Panc1 (cell line): ENCODE measurements around the gene TPM4. TPM values are rescaled to one million over a fixed set of nuclear protein-coding genes. Genes with fewer than 3 reads are reported as not detected.
A peak's percentile ranks its signal among the peaks of the same experiment; 100 is the strongest.

ENCODE experiments used
- ATAC-seq: fragments of 200-7000 bp; cut with Tn5 transposase; 2 replicates; pipeline ENCODE4 v1.9.1; 2020; ENCODE audit warnings: mild to moderate bottlenecking, moderate library complexity
- BruUV-seq: library from RNA; stranded (reverse); fragments of 400-500 nt; replicated peaks from 2 replicates; lab custom pipeline; 2021; lab: Mats Ljungman, UMichigan
- CTCF ChIA-PET: fragments of 300-600 bp; sonication (Branson Sonifier 250); formaldehyde crosslinking; loops from one replicate; lab custom pipeline; 2022; ENCODE audit warnings: antibody characterized with exemption; lab: Charles Lee
- POLR2A ChIA-PET: fragments of 300-600 bp; sonication (Branson Sonifier 250); formaldehyde crosslinking; loops from one replicate; lab custom pipeline; 2022; ENCODE audit warnings: antibody characterized with exemption; lab: Charles Lee
- DNase-seq: peaks from one replicate; pipeline ENCODE4 v3.0.0-alpha.2; 2010; ENCODE audit warnings: low read depth, low spot score
- H3K27ac ChIP-seq: 2 replicates; pipeline ENCODE4 v1.5.1; 2011; ENCODE audit warnings: mild to moderate bottlenecking, low read length, inconsistent platforms
- H3K27me3 ChIP-seq: fragments of 200-500 bp; sonication (Bioruptor generic); 2 replicates; pipeline ENCODE4 v1.6.0; 2014; ENCODE audit warnings: low read length, inconsistent platforms; ENCODE audit not compliant: control insufficient read depth, insufficient read depth
- H3K36me3 ChIP-seq: fragments of 200-500 bp; sonication (Bioruptor generic); 2 replicates; pipeline ENCODE4 v1.5.1; 2014; ENCODE audit warnings: inconsistent platforms, mild to moderate bottlenecking, low read length, moderate library complexity; ENCODE audit not compliant: control insufficient read depth, insufficient read depth
- H3K4me1 ChIP-seq: 2 replicates; pipeline ENCODE4 v1.5.1; 2011; ENCODE audit warnings: inconsistent platforms, mild to moderate bottlenecking, low read length, moderate library complexity; ENCODE audit not compliant: control insufficient read depth, insufficient read depth
- H3K4me3 ChIP-seq, 2 experiments: 2 replicates each; pipeline ENCODE4 v1.5.1; 2011 to 2012; ENCODE audit warnings: low read depth in 2 of 2, low read length in 2 of 2, mild to moderate bottlenecking in 2 of 2, inconsistent platforms in 1 of 2, moderate library complexity in 1 of 2
- H3K9me3 ChIP-seq: fragments of 200-500 bp; sonication (Bioruptor generic); 2 replicates; pipeline ENCODE4 v1.5.1; 2014; ENCODE audit warnings: low read depth, mild to moderate bottlenecking, inconsistent platforms, low read length, moderate library complexity; ENCODE audit not compliant: control insufficient read depth, insufficient read depth
- POLR2AphosphoS5 ChIP-seq: IDR thresholded peaks from 2 replicates; pipeline ENCODE4 v1.6.1; 2012; ENCODE audit warnings: mild to moderate bottlenecking, low read depth, low read length, moderate library complexity
- SIN3A ChIP-seq: IDR thresholded peaks from 2 replicates; pipeline ENCODE4 v1.6.1; 2012; ENCODE audit warnings: low read depth, mild to moderate bottlenecking, low read length, moderate library complexity, borderline replicate concordance; ENCODE audit not compliant: insufficient read depth
- TCF7L2 ChIP-seq: IDR thresholded peaks from 2 replicates; pipeline ENCODE4 v1.6.1; 2011; ENCODE audit warnings: mild to moderate bottlenecking, low read depth, low read length, inconsistent platforms
- in situ Hi-C: cut with HindIII; loops from 2 replicates; pipeline ENCODE4 v1.10.0; 2016; ENCODE audit warnings: low sequenced_read_pairs, low pct_unique_long_range_greater_than_20kb
- intact Hi-C: fragments of 100-400 bp; cut with micrococcal nuclease; formaldehyde crosslinking; loops from one replicate; pipeline ENCODE4 v1.10.0; 2022; ENCODE audit not compliant: unreplicated experiment
- total RNA-seq: library from RNA; stranded (reverse); gene quantifications from one replicate; pipeline ENCODE4 v1.2.1, GENCODE V29; 2021; ENCODE audit not compliant: unreplicated experiment
- TF ChIP-seq, protein P1 (sequence below): fragments of 450-650 bp; IDR thresholded peaks from 2 replicates; pipeline ENCODE4 v1.5.1; 2017; ENCODE audit warnings: mild to moderate bottlenecking
- TF ChIP-seq, protein P2 (sequence below), 2 experiments: IDR thresholded peaks; 2 replicates each; pipeline ENCODE4 v1.6.1; 2011 to 2012; ENCODE audit warnings: low read depth in 2 of 2, control low read depth in 1 of 2, low read length in 1 of 2, mild to moderate bottlenecking in 1 of 2, moderate library complexity in 1 of 2; ENCODE audit not compliant: insufficient read depth in 1 of 2

Gene TPM4
- total RNA-seq, 1 experiment from 2014 or later: 165 TPM

GRCh38 chr19:16064209-16064889, 11.9 kb upstream of the TPM4 start:
- BruUV-seq: no TSS peak
- ChIA-PET CTCF (interaction anchor here (0.9 kb wide), 1 partner anchor 9 kb away, joined by 4 read pairs; no protein-coding TSS in a partner anchor), POLR2A (no interaction called here)
- Histone ChIP-seq H3K36me3 (peaks cover 3% of the 10 kb centered on the region; the same call in 1 of the 2 replicates), H3K27ac (no peak overlapping the region), H3K27me3 (no peaks in the 10 kb centered on the region), H3K4me1 (peaks cover 4% of the 10 kb centered on the region), H3K9me3 (no peaks in the 10 kb centered on the region), H3K4me3 (no peak overlapping the region)
- intact Hi-C loops (no loop called here), in situ Hi-C loops (no loop called here)
- DNase-seq: no peak
- TF ChIP-seq POLR2AphosphoS5 (no peak), SIN3A (no peak), TCF7L2 (no peak)
- TF ChIP-seq, protein P1, sequence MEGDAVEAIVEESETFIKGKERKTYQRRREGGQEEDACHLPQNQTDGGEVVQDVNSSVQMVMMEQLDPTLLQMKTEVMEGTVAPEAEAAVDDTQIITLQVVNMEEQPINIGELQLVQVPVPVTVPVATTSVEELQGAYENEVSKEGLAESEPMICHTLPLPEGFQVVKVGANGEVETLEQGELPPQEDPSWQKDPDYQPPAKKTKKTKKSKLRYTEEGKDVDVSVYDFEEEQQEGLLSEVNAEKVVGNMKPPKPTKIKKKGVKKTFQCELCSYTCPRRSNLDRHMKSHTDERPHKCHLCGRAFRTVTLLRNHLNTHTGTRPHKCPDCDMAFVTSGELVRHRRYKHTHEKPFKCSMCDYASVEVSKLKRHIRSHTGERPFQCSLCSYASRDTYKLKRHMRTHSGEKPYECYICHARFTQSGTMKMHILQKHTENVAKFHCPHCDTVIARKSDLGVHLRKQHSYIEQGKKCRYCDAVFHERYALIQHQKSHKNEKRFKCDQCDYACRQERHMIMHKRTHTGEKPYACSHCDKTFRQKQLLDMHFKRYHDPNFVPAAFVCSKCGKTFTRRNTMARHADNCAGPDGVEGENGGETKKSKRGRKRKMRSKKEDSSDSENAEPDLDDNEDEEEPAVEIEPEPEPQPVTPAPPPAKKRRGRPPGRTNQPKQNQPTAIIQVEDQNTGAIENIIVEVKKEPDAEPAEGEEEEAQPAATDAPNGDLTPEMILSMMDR: no peak
- ATAC-seq: no peak

DNA sequence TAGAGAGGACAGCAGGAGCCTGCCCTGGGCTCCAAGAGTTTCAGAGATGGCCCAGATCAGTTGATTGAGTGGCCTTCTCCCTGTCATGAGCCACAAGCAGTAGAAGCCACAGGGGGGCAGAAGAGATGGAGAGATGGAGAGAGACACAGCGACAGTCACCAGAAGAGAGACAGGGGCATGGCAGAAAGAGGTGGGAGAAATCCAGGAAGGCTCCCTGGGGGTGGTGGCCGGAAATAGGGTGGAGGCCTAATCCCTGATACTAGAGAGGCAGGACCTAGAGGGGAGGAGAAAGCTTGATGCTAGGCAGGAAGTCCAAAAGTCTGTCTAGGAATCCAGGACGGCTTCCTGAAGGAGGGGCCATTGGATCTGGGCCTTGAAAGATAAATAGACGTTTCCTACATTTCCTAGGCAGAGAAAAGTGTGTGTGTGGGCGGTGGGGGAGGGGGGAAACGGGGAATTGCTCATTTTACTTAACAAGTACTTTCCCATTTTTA, 9.6 kb upstream of the TPM4 start:
- Histone ChIP-seq H3K36me3 (peaks cover 3% of the 10 kb centered on the region; the same call in 1 of the 2 replicates), H3K27me3 (no peaks in the 10 kb centered on the region), H3K27ac (no peak overlapping the region; the same call in 1 of the 2 replicates), H3K9me3 (no peaks in the 10 kb centered on the region), H3K4me1 (peaks cover 8% of the 10 kb centered on the region), H3K4me3 (peak overlapping the region in 1 of 2 experiments; percentile 59; a peak in 2 of 4 replicates)
- no TSS peak for BruUV-seq
- in situ Hi-C loops: no loop called here
- no peak for DNase-seq
- intact Hi-C loops: no loop called here
- TF ChIP-seq, protein P2, sequence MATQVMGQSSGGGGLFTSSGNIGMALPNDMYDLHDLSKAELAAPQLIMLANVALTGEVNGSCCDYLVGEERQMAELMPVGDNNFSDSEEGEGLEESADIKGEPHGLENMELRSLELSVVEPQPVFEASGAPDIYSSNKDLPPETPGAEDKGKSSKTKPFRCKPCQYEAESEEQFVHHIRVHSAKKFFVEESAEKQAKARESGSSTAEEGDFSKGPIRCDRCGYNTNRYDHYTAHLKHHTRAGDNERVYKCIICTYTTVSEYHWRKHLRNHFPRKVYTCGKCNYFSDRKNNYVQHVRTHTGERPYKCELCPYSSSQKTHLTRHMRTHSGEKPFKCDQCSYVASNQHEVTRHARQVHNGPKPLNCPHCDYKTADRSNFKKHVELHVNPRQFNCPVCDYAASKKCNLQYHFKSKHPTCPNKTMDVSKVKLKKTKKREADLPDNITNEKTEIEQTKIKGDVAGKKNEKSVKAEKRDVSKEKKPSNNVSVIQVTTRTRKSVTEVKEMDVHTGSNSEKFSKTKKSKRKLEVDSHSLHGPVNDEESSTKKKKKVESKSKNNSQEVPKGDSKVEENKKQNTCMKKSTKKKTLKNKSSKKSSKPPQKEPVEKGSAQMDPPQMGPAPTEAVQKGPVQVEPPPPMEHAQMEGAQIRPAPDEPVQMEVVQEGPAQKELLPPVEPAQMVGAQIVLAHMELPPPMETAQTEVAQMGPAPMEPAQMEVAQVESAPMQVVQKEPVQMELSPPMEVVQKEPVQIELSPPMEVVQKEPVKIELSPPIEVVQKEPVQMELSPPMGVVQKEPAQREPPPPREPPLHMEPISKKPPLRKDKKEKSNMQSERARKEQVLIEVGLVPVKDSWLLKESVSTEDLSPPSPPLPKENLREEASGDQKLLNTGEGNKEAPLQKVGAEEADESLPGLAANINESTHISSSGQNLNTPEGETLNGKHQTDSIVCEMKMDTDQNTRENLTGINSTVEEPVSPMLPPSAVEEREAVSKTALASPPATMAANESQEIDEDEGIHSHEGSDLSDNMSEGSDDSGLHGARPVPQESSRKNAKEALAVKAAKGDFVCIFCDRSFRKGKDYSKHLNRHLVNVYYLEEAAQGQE (IDR thresholded peaks at IDR 0.05; ENCODE audit: insufficient read depth in 1 of 2, low read depth in 2 of 2, low read length in 1 of 2): no peak
- no peak for TF ChIP-seq SIN3A
- TF ChIP-seq TCF7L2: no peak
- no peak for TF ChIP-seq POLR2AphosphoS5
- TF ChIP-seq, protein P1: no peak; the same call in 1 of the 2 replicates
- POLR2A ChIA-PET: no interaction called here
- peak; percentile 54; the same call in 1 of the 2 replicates for ATAC-seq
- CTCF ChIA-PET: interaction anchor here (0.6 kb wide), 1 partner anchor 115 kb away, joined by 6 read pairs; no protein-coding TSS in a partner anchor
